Mesendoderm (in vitro differentiated cells): Measurements from ENCODE around the gene SNTN.
A peak's percentile ranks its signal among the peaks of the same experiment; 100 is the strongest.

Source experiments
- DNase-seq: peaks from one replicate; pipeline ENCODE4 v3.0.0; 2013
- H2AK5ac ChIP-seq: 2 replicates; pipeline ENCODE4 v1.6.1; 2013; ENCODE audit warnings: low read length, inconsistent platforms
- H2BK120ac ChIP-seq: 2 replicates; pipeline ENCODE4 v1.6.1; 2013; ENCODE audit warnings: low read depth, mild to moderate bottlenecking, low read length, moderate library complexity, mixed read lengths
- H2BK15ac ChIP-seq: replicated peaks from 2 replicates; pipeline ENCODE4 v1.6.1; 2013; ENCODE audit warnings: low read depth, mild to moderate bottlenecking, moderate library complexity
- H2BK5ac ChIP-seq: 2 replicates; pipeline ENCODE4 v1.6.1; 2013; ENCODE audit warnings: low read length, inconsistent platforms
- H3K18ac ChIP-seq: 2 replicates; pipeline ENCODE4 v1.6.1; 2013; ENCODE audit warnings: mild to moderate bottlenecking, low read length, mixed read lengths
- H3K23ac ChIP-seq: one replicate; pipeline ENCODE4 v1.6.1; 2013; ENCODE audit warnings: low read length
- H3K27ac ChIP-seq: 2 replicates; pipeline ENCODE4 v1.5.1; 2013; ENCODE audit warnings: low read depth, mild to moderate bottlenecking, inconsistent platforms, low read length, moderate library complexity
- H3K27me3 ChIP-seq: 2 replicates; pipeline ENCODE4 v1.6.1; 2013; ENCODE audit warnings: low read length, control low read depth, mild to moderate bottlenecking, inconsistent platforms; ENCODE audit not compliant: insufficient read depth, poor library complexity
- H3K36me3 ChIP-seq: 2 replicates; pipeline ENCODE4 v1.6.1; 2013; ENCODE audit warnings: low read length, inconsistent platforms; ENCODE audit not compliant: control insufficient read depth, insufficient read depth
- H3K4ac ChIP-seq: one replicate; pipeline ENCODE4 v1.6.1; 2013; ENCODE audit warnings: low read depth, mild to moderate bottlenecking, low read length, moderate library complexity
- H3K4me1 ChIP-seq: 2 replicates; pipeline ENCODE4 v1.6.1; 2013; ENCODE audit warnings: low read depth, low read length, inconsistent platforms; ENCODE audit not compliant: control insufficient read depth
- H3K4me2 ChIP-seq: 2 replicates; pipeline ENCODE4 v1.6.1; 2013; ENCODE audit warnings: low read length
- H3K4me3 ChIP-seq: 2 replicates; pipeline ENCODE4 v1.5.1; 2013; ENCODE audit warnings: mild to moderate bottlenecking, low read length
- H3K56ac ChIP-seq: one replicate; pipeline ENCODE4 v1.6.1; 2013; ENCODE audit warnings: low read length
- H3K79me1 ChIP-seq: 2 replicates; pipeline ENCODE4 v1.6.1; 2013; ENCODE audit warnings: low read length, inconsistent platforms
- H3K79me2 ChIP-seq: 2 replicates; pipeline ENCODE4 v1.6.1; 2013; ENCODE audit warnings: mild to moderate bottlenecking, low read length; ENCODE audit not compliant: control insufficient read depth, insufficient read depth
- H3K9ac ChIP-seq: 2 replicates; pipeline ENCODE4 v1.6.1; 2013; ENCODE audit warnings: low read length, inconsistent platforms
- H4K5ac ChIP-seq: one replicate; pipeline ENCODE4 v1.6.1; 2013; ENCODE audit warnings: low read length
- H4K8ac ChIP-seq: one replicate; pipeline ENCODE4 v1.6.1; 2013; ENCODE audit warnings: low read depth, mild to moderate bottlenecking, control low read depth, low read length, moderate library complexity
- WGBS: extraction: QIAGEN DNeasy Blood & Tissue Kit; methylation state at CpG from one replicate; pipeline ENCODE4 v1.1.7; 2013; ENCODE audit warnings: low lambda C conversion rate, missing lambda C conversion rate; ENCODE audit not compliant: insufficient coverage; ENCODE audit errors: extremely low coverage; 5-methylcytosine and 5-hydroxymethylcytosine counted together

SNTN gene

GRCh38 chr3:63617391-63617790 lies 35.1 kb upstream of the SNTN start:
- H3K79me2 ChIP-seq = no peaks in the 10 kb centered on the region
- no peak overlapping the region for H4K5ac ChIP-seq
- no peak overlapping the region for H3K4me2 ChIP-seq
- H3K56ac ChIP-seq = no peak overlapping the region
- H2BK5ac ChIP-seq = no peak overlapping the region
- no CpG with 5 or more reads among the region's 4 CpGs for WGBS
- H2AK5ac ChIP-seq = no peak overlapping the region
- DNase-seq = peak; percentile 60
- H4K8ac ChIP-seq = no peak overlapping the region
- no peak overlapping the region for H3K4me3 ChIP-seq
- H2BK120ac ChIP-seq = no peak overlapping the region
- no peak overlapping the region for H3K9ac ChIP-seq
- H3K27ac ChIP-seq = no peak overlapping the region
- H2BK15ac ChIP-seq = no peak overlapping the region
- no peaks in the 10 kb centered on the region for H3K27me3 ChIP-seq
- peak overlapping the region; percentile 57 for H3K4ac ChIP-seq
- peaks cover 17% of the 10 kb centered on the region for H3K4me1 ChIP-seq
- H3K79me1 ChIP-seq = no peaks in the 10 kb centered on the region
- H3K18ac ChIP-seq = peak overlapping the region; percentile 8
- no peaks in the 10 kb centered on the region for H3K36me3 ChIP-seq
- H3K23ac ChIP-seq = no peak overlapping the region

- Histone ChIP-seq H3K18ac (peak overlapping the region; percentile 5), H3K36me3 (no peaks in the 10 kb centered on the region), H2BK15ac (no peak overlapping the region), H2BK120ac (no peak overlapping the region), H3K4me2 (no peak overlapping the region), H4K5ac (no peak overlapping the region), H3K79me2 (no peaks in the 10 kb centered on the region), H3K23ac (no peak overlapping the region), H3K27me3 (no peaks in the 10 kb centered on the region), H2AK5ac (no peak overlapping the region), H3K9ac (no peak overlapping the region), H3K4me1 (peaks cover 8% of the 10 kb centered on the region), H2BK5ac (no peak overlapping the region), H3K79me1 (no peaks in the 10 kb centered on the region), H3K4me3 (no peak overlapping the region), H3K56ac (no peak overlapping the region), H3K27ac (no peak overlapping the region), H4K8ac (no peak overlapping the region), H3K4ac (no peak overlapping the region)
- no peak for DNase-seq
- WGBS = no CpG with 5 or more reads among the region's 8 CpGs
These were observed 27.4 kb upstream of the SNTN start for GRCh38 chr3:63624941-63625560.

GRCh38 chr3:63631670-63632069 lies 20.8 kb upstream of the SNTN start:
- no CpG with 5 or more reads among the region's 4 CpGs for WGBS
- no peaks in the 10 kb centered on the region for H3K27me3 ChIP-seq
- no peak overlapping the region for H3K4ac ChIP-seq
- H2AK5ac ChIP-seq = no peak overlapping the region
- H3K79me2 ChIP-seq = no peaks in the 10 kb centered on the region
- no peak overlapping the region for H2BK5ac ChIP-seq
- no peak overlapping the region for H3K18ac ChIP-seq
- H3K79me1 ChIP-seq = no peaks in the 10 kb centered on the region
- H3K4me2 ChIP-seq = no peak overlapping the region
- DNase-seq = no peak
- H3K4me3 ChIP-seq = no peak overlapping the region
- no peak overlapping the region for H3K9ac ChIP-seq
- H3K36me3 ChIP-seq = no peaks in the 10 kb centered on the region
- H3K4me1 ChIP-seq = peaks cover under 1% of the 10 kb centered on the region
- H4K5ac ChIP-seq = no peak overlapping the region
- H3K56ac ChIP-seq = no peak overlapping the region
- H4K8ac ChIP-seq = no peak overlapping the region
- H2BK15ac ChIP-seq = no peak overlapping the region
- H3K27ac ChIP-seq = no peak overlapping the region
- no peak overlapping the region for H3K23ac ChIP-seq
- no peak overlapping the region for H2BK120ac ChIP-seq

GRCh38 chr3:63635186-63635585 lies 17.3 kb upstream of the SNTN start:
- Histone ChIP-seq H3K4me2 (no peak overlapping the region), H3K36me3 (no peaks in the 10 kb centered on the region), H3K79me2 (no peaks in the 10 kb centered on the region), H3K56ac (no peak overlapping the region), H3K27ac (no peak overlapping the region), H3K27me3 (no peaks in the 10 kb centered on the region), H3K79me1 (no peaks in the 10 kb centered on the region), H3K18ac (no peak overlapping the region), H2BK5ac (no peak overlapping the region), H4K8ac (no peak overlapping the region), H3K9ac (no peak overlapping the region), H2BK120ac (no peak overlapping the region), H4K5ac (no peak overlapping the region), H3K23ac (no peak overlapping the region), H2BK15ac (no peak overlapping the region), H3K4ac (no peak overlapping the region), H2AK5ac (no peak overlapping the region), H3K4me3 (no peak overlapping the region), H3K4me1 (no peaks in the 10 kb centered on the region)
- WGBS = no CpG with 5 or more reads among the region's 3 CpGs
- no peak for DNase-seq

GRCh38 chr3:63639806-63640205 lies 12.7 kb upstream of the SNTN start:
- H2BK5ac ChIP-seq = no peak overlapping the region
- no peaks in the 10 kb centered on the region for H3K27me3 ChIP-seq
- H3K4me3 ChIP-seq = no peak overlapping the region
- H3K4ac ChIP-seq = no peak overlapping the region
- H4K8ac ChIP-seq = no peak overlapping the region
- H2AK5ac ChIP-seq = no peak overlapping the region
- no peaks in the 10 kb centered on the region for H3K79me1 ChIP-seq
- H3K27ac ChIP-seq = no peak overlapping the region
- H3K18ac ChIP-seq = no peak overlapping the region
- H3K9ac ChIP-seq = no peak overlapping the region
- no peak overlapping the region for H2BK15ac ChIP-seq
- no peak overlapping the region for H3K23ac ChIP-seq
- H4K5ac ChIP-seq = no peak overlapping the region
- no peaks in the 10 kb centered on the region for H3K36me3 ChIP-seq
- H3K4me1 ChIP-seq = peaks cover 3% of the 10 kb centered on the region
- H2BK120ac ChIP-seq = no peak overlapping the region
- H3K56ac ChIP-seq = no peak overlapping the region
- H3K4me2 ChIP-seq = no peak overlapping the region
- no peaks in the 10 kb centered on the region for H3K79me2 ChIP-seq
- no peak for DNase-seq
- WGBS = no CpG with 5 or more reads among the region's 2 CpGs

GRCh38 chr3:63642488-63642887 lies 10.0 kb upstream of the SNTN start:
- H3K4me2 ChIP-seq = no peak overlapping the region
- H3K18ac ChIP-seq = no peak overlapping the region
- no peak overlapping the region for H2BK120ac ChIP-seq
- H3K4ac ChIP-seq = no peak overlapping the region
- no peak overlapping the region for H4K5ac ChIP-seq
- no peak overlapping the region for H4K8ac ChIP-seq
- no peaks in the 10 kb centered on the region for H3K79me1 ChIP-seq
- no peak overlapping the region for H2BK5ac ChIP-seq
- H3K23ac ChIP-seq = no peak overlapping the region
- no peak overlapping the region for H3K4me3 ChIP-seq
- WGBS = no CpG with 5 or more reads among the region's 1 CpG
- H2BK15ac ChIP-seq = no peak overlapping the region
- H3K56ac ChIP-seq = no peak overlapping the region
- H3K4me1 ChIP-seq = peaks cover 3% of the 10 kb centered on the region
- H3K27ac ChIP-seq = no peak overlapping the region
- no peaks in the 10 kb centered on the region for H3K79me2 ChIP-seq
- no peak overlapping the region for H2AK5ac ChIP-seq
- no peaks in the 10 kb centered on the region for H3K27me3 ChIP-seq
- H3K36me3 ChIP-seq = no peaks in the 10 kb centered on the region
- no peak for DNase-seq
- H3K9ac ChIP-seq = no peak overlapping the region
